Osteocyte (in vitro differentiated cells): ENCODE results near the gene ECT2. TPM values are rescaled to one million over a fixed set of nuclear protein-coding genes. Genes with fewer than 3 reads are reported as not detected.

Experiments
- DNase-seq: peaks from one replicate; pipeline ENCODE4 v3.0.0; 2021; ENCODE audit warnings: mixed read lengths; ENCODE audit not compliant: unreplicated experiment; ENCODE audit errors: extremely low spot score
- H3K27ac Mint-ChIP-seq: one replicate; pipeline ENCODE4 v1.8.0; 2021; ENCODE audit warnings: mild to moderate bottlenecking, mixed read lengths; ENCODE audit not compliant: unreplicated experiment
- H3K27me3 Mint-ChIP-seq: one replicate; pipeline ENCODE4 v1.8.0; 2021; ENCODE audit warnings: mixed read lengths; ENCODE audit not compliant: unreplicated experiment
- H3K36me3 Mint-ChIP-seq: one replicate; pipeline ENCODE4 v1.8.0; 2021; ENCODE audit warnings: mixed read lengths; ENCODE audit not compliant: unreplicated experiment
- H3K4me1 Mint-ChIP-seq: one replicate; pipeline ENCODE4 v1.8.0; 2021; ENCODE audit warnings: mixed read lengths; ENCODE audit not compliant: unreplicated experiment
- H3K4me3 Mint-ChIP-seq: one replicate; pipeline ENCODE4 v1.8.0; 2021; ENCODE audit warnings: mild to moderate bottlenecking, moderate library complexity, mixed read lengths; ENCODE audit not compliant: unreplicated experiment
- H3K9me3 Mint-ChIP-seq: one replicate; pipeline ENCODE4 v1.8.0; 2021; ENCODE audit warnings: mixed read lengths; ENCODE audit not compliant: unreplicated experiment
- CTCF ChIP-seq: fragments of 200-600 bp; sonication (generic); IDR thresholded peaks from 2 replicates; pipeline ENCODE4 v1.5.0; 2021; ENCODE audit warnings: antibody characterized with exemption, mild to moderate bottlenecking, moderate library complexity
- total RNA-seq: library from RNA; stranded (reverse); gene quantifications from 2 replicates; pipeline ENCODE4 v1.2.1, GENCODE V29; 2021

ECT2 gene
- total RNA-seq, 1 donor from 2014 or later: 18.9 TPM

DNA sequence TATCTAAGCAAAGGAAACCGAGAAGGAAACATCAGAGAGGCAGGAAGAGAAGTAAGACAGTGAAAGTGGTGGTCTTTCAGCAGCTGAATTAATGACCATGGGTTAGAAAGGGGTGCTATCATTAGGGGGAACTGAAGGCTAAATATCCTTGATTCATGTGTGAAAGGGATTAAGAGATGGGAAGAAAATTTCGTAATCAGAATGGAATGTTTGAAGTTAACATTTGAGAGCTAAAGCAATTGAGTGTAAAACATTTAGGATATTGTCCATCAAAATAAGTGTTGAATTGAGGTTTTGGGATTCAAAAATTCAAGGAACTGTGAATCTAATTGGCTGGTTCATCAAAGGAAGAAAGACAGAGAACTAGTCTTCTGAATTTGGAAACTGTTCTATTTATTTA is 4.1 kb upstream of the ECT2 start:
- Mint-ChIP-seq H3K27me3 (no peaks in the 10 kb centered on the region), H3K9me3 (no peaks in the 10 kb centered on the region), H3K27ac (peak overlapping the region; percentile 60), H3K4me3 (no peak overlapping the region), H3K4me1 (peaks cover 31% of the 10 kb centered on the region), H3K36me3 (no peaks in the 10 kb centered on the region)
- no peak for TF ChIP-seq CTCF
- DNase-seq: no peak

GRCh38 chr3:172749230-172749965 is 1.1 kb upstream of the ECT2 start:
- Mint-ChIP-seq H3K4me3 (peak overlapping the region; percentile 100), H3K4me1 (peaks cover 53% of the 10 kb centered on the region), H3K27ac (peak overlapping the region; percentile 93), H3K9me3 (no peaks in the 10 kb centered on the region), H3K27me3 (no peaks in the 10 kb centered on the region), H3K36me3 (no peaks in the 10 kb centered on the region)
- DNase-seq: no peak
- TF ChIP-seq CTCF: no peak

GRCh38 chr3:172750069-172750367 is 508 bp upstream of the ECT2 start:
- TF ChIP-seq CTCF: no peak
- peak overlapping the region; percentile 100 for H3K4me3 Mint-ChIP-seq
- H3K27ac Mint-ChIP-seq: peak overlapping the region; percentile 93
- peaks cover 59% of the 10 kb centered on the region for H3K4me1 Mint-ChIP-seq
- no peaks in the 10 kb centered on the region for H3K36me3 Mint-ChIP-seq
- DNase-seq: no peak
- H3K27me3 Mint-ChIP-seq: no peaks in the 10 kb centered on the region
- H3K9me3 Mint-ChIP-seq: no peaks in the 10 kb centered on the region

DNA sequence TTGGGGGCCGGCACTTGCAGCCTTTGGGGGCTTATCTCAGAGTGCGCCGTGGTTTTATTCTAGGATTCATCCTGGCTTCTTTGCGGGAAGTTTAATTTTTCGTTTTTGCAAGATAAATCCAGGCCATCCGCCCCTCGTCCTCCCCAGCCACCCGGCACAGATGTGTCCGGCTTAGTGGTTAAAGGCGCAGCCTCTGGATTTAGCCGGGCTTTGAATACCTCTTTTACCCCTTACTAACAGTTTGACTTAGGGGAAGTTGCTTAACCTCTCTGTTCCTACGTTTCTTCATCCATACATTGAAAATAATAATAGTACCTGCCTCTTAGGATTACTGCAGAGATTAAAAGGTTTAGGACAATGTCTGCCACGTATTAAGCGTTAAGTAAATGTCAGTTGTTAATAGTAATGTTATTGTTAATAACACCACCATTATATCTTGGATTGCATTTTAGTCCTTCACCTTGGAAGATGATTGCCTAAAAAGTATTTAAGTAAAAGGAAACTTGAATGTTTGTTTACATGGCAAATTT is 714 bp downstream of the ECT2 start:
- H3K36me3 Mint-ChIP-seq: no peaks in the 10 kb centered on the region
- H3K27me3 Mint-ChIP-seq: no peaks in the 10 kb centered on the region
- peak overlapping the region; percentile 98 for H3K27ac Mint-ChIP-seq
- no peak for TF ChIP-seq CTCF
- H3K4me3 Mint-ChIP-seq: peak overlapping the region; percentile 100
- H3K9me3 Mint-ChIP-seq: no peaks in the 10 kb centered on the region
- H3K4me1 Mint-ChIP-seq: peaks cover 67% of the 10 kb centered on the region
- no peak for DNase-seq

GRCh38 chr3:172752651-172753050 is 2.1 kb downstream of the ECT2 start:
- Mint-ChIP-seq H3K27ac (peak overlapping the region; percentile 98), H3K4me3 (no peak overlapping the region), H3K36me3 (no peaks in the 10 kb centered on the region), H3K4me1 (peaks cover 63% of the 10 kb centered on the region), H3K9me3 (no peaks in the 10 kb centered on the region), H3K27me3 (no peaks in the 10 kb centered on the region)
- no peak for DNase-seq
- TF ChIP-seq CTCF: no peak
